IPS-18a (cell line): ENCODE results near the gene THRB.
A peak's percentile ranks its signal among the peaks of the same experiment; 100 is the strongest.

ENCODE experiments used
- H3K27ac ChIP-seq: one replicate; pipeline ENCODE4 v1.5.1; 2013; ENCODE audit warnings: low read length
- H3K27me3 ChIP-seq: one replicate; pipeline ENCODE4 v1.6.1; 2013; ENCODE audit warnings: mild to moderate bottlenecking, low read length; ENCODE audit not compliant: control insufficient read depth, insufficient read depth
- H3K36me3 ChIP-seq: one replicate; pipeline ENCODE4 v1.6.1; 2013; ENCODE audit warnings: low read depth, low read length; ENCODE audit not compliant: control insufficient read depth
- H3K4me1 ChIP-seq: one replicate; pipeline ENCODE4 v1.6.1; 2013; ENCODE audit warnings: low read depth, low read length; ENCODE audit not compliant: control insufficient read depth
- H3K4me3 ChIP-seq: one replicate; pipeline ENCODE4 v1.5.1; 2013; ENCODE audit warnings: low read length
- H3K9ac ChIP-seq: one replicate; pipeline ENCODE4 v1.6.1; 2013; ENCODE audit warnings: mild to moderate bottlenecking, low read length, moderate library complexity
- H3K9me3 ChIP-seq: one replicate; pipeline ENCODE4 v1.6.1; 2013; ENCODE audit warnings: low read depth, low read length; ENCODE audit not compliant: control insufficient read depth

THRB gene

GRCh38 chr3:24523988-24524727 is 29.5 kb upstream of the THRB start:
- Histone ChIP-seq H3K27me3 (peaks cover 44% of the 10 kb centered on the region), H3K4me3 (no peak overlapping the region), H3K36me3 (no peaks in the 10 kb centered on the region), H3K27ac (no peak overlapping the region), H3K4me1 (peaks cover 12% of the 10 kb centered on the region), H3K9me3 (no peaks in the 10 kb centered on the region), H3K9ac (no peak overlapping the region)

GRCh38 chr3:24523215-24523614 is 28.6 kb upstream of the THRB start:
- no peak overlapping the region for H3K27ac ChIP-seq
- H3K9ac ChIP-seq = no peak overlapping the region
- no peaks in the 10 kb centered on the region for H3K36me3 ChIP-seq
- peaks cover 54% of the 10 kb centered on the region for H3K27me3 ChIP-seq
- peaks cover 18% of the 10 kb centered on the region for H3K4me1 ChIP-seq
- no peak overlapping the region for H3K4me3 ChIP-seq
- no peaks in the 10 kb centered on the region for H3K9me3 ChIP-seq

GRCh38 chr3:24522146-24522579 is 27.5 kb upstream of the THRB start:
- Histone ChIP-seq H3K27me3 (peaks cover 59% of the 10 kb centered on the region), H3K9me3 (no peaks in the 10 kb centered on the region), H3K27ac (no peak overlapping the region), H3K4me1 (peaks cover 18% of the 10 kb centered on the region), H3K9ac (no peak overlapping the region), H3K36me3 (no peaks in the 10 kb centered on the region), H3K4me3 (peak overlapping the region; percentile 60)

- no peaks in the 10 kb centered on the region for H3K9me3 ChIP-seq
- peak overlapping the region; percentile 60 for H3K4me3 ChIP-seq
- H3K36me3 ChIP-seq = no peaks in the 10 kb centered on the region
- H3K27me3 ChIP-seq = peaks cover 59% of the 10 kb centered on the region
- H3K27ac ChIP-seq = no peak overlapping the region
- H3K9ac ChIP-seq = no peak overlapping the region
- peaks cover 18% of the 10 kb centered on the region for H3K4me1 ChIP-seq
Observed at GRCh38 chr3:24521420-24522145, 26.9 kb upstream of the THRB start.

- Histone ChIP-seq H3K27ac (no peak overlapping the region), H3K36me3 (no peaks in the 10 kb centered on the region), H3K4me3 (peak overlapping the region; percentile 60), H3K27me3 (peaks cover 59% of the 10 kb centered on the region), H3K9ac (no peak overlapping the region), H3K9me3 (no peaks in the 10 kb centered on the region), H3K4me1 (peaks cover 18% of the 10 kb centered on the region)
Observed at GRCh38 chr3:24520976-24521419, 26.3 kb upstream of the THRB start.

- Histone ChIP-seq H3K9me3 (no peaks in the 10 kb centered on the region), H3K9ac (no peak overlapping the region), H3K4me3 (no peak overlapping the region), H3K36me3 (no peaks in the 10 kb centered on the region), H3K27me3 (peaks cover 59% of the 10 kb centered on the region), H3K27ac (no peak overlapping the region), H3K4me1 (peaks cover 18% of the 10 kb centered on the region)
Observed at GRCh38 chr3:24520101-24520495, 25.4 kb upstream of the THRB start.

- H3K9me3 ChIP-seq = no peaks in the 10 kb centered on the region
- peak overlapping the region; percentile 12 for H3K4me3 ChIP-seq
- H3K9ac ChIP-seq = no peak overlapping the region
- no peaks in the 10 kb centered on the region for H3K36me3 ChIP-seq
- H3K27me3 ChIP-seq = peaks cover 59% of the 10 kb centered on the region
- H3K4me1 ChIP-seq = peaks cover 18% of the 10 kb centered on the region
- H3K27ac ChIP-seq = no peak overlapping the region
Observed at GRCh38 chr3:24519368-24520100, 24.9 kb upstream of the THRB start.

- H3K36me3 ChIP-seq = no peaks in the 10 kb centered on the region
- peaks cover 18% of the 10 kb centered on the region for H3K4me1 ChIP-seq
- H3K4me3 ChIP-seq = no peak overlapping the region
- H3K9me3 ChIP-seq = no peaks in the 10 kb centered on the region
- H3K9ac ChIP-seq = no peak overlapping the region
- H3K27ac ChIP-seq = no peak overlapping the region
- peaks cover 59% of the 10 kb centered on the region for H3K27me3 ChIP-seq
Observed at GRCh38 chr3:24518990-24519367, 24.3 kb upstream of the THRB start.

- Histone ChIP-seq H3K4me1 (peaks cover 5% of the 10 kb centered on the region), H3K9me3 (no peaks in the 10 kb centered on the region), H3K9ac (no peak overlapping the region), H3K36me3 (no peaks in the 10 kb centered on the region), H3K4me3 (no peak overlapping the region), H3K27ac (no peak overlapping the region), H3K27me3 (peaks cover 14% of the 10 kb centered on the region)
Observed at GRCh38 chr3:24514119-24514518, 19.5 kb upstream of the THRB start.

- Histone ChIP-seq H3K27me3 (peaks cover 7% of the 10 kb centered on the region), H3K9ac (no peak overlapping the region), H3K4me1 (no peaks in the 10 kb centered on the region), H3K36me3 (no peaks in the 10 kb centered on the region), H3K27ac (no peak overlapping the region), H3K4me3 (no peak overlapping the region), H3K9me3 (no peaks in the 10 kb centered on the region)
Observed at GRCh38 chr3:24513463-24513862, 18.8 kb upstream of the THRB start.

- H3K36me3 ChIP-seq = no peaks in the 10 kb centered on the region
- no peaks in the 10 kb centered on the region for H3K9me3 ChIP-seq
- no peak overlapping the region for H3K9ac ChIP-seq
- H3K27me3 ChIP-seq = no peaks in the 10 kb centered on the region
- no peak overlapping the region for H3K4me3 ChIP-seq
- H3K4me1 ChIP-seq = no peaks in the 10 kb centered on the region
- H3K27ac ChIP-seq = no peak overlapping the region
Observed at GRCh38 chr3:24512564-24513197, 18.0 kb upstream of the THRB start.
